ENCODE measurements around the gene USP13. TPM values are rescaled to one million over a fixed set of nuclear protein-coding genes. Genes with fewer than 3 reads are reported as not detected.

The USP13 gene
- total RNA-seq, 3 donors from 2014 or later: 11.4 to 17.3 (median 11.8) TPM

- intact Hi-C loops (cut with DNase I; ENCODE audit: low total_unique reads): no loop called here
- H3K36me3 ChIP-seq: peaks cover 4% of the 10 kb centered on the region
- no peaks in the 10 kb centered on the region for H3K4me1 ChIP-seq
- H3K27ac ChIP-seq: no peak overlapping the region
- no peaks in the 10 kb centered on the region for H3K9me3 ChIP-seq
- no peak overlapping the region for H3K4me3 ChIP-seq
- no peak for DNase-seq (ENCODE audit: low spot score in 2 of 2)
- TF ChIP-seq POLR2A (IDR thresholded peaks at IDR 0.05) (no peak), CTCF (IDR thresholded peaks at IDR 0.05) (peak in 1 of 3 donors; percentile 21)
- H3K27me3 ChIP-seq: no peaks in the 10 kb centered on the region
Observed at GRCh38 chr3:179750720-179751328, 98.0 kb downstream of the USP13 start.

GRCh38 chr3:179760944-179761343 is 108.1 kb downstream of the USP13 start:
- DNase-seq (ENCODE audit: low spot score in 2 of 2): no peak
- intact Hi-C loops (cut with DNase I; ENCODE audit: low total_unique reads): no loop called here
- H3K27ac ChIP-seq: no peak overlapping the region
- TF ChIP-seq POLR2A (IDR thresholded peaks at IDR 0.05) (no peak), CTCF (IDR thresholded peaks at IDR 0.05) (no peak), POLR2AphosphoS5 (IDR thresholded peaks at IDR 0.05) (no peak)
- no peaks in the 10 kb centered on the region for H3K9me3 ChIP-seq
- H3K4me1 ChIP-seq: no peaks in the 10 kb centered on the region
- no peak overlapping the region for H3K4me3 ChIP-seq
- no peaks in the 10 kb centered on the region for H3K27me3 ChIP-seq
- no peaks in the 10 kb centered on the region for H3K36me3 ChIP-seq

- TF ChIP-seq CTCF (IDR thresholded peaks at IDR 0.05): no peak
- H3K36me3 ChIP-seq: no peaks in the 10 kb centered on the region
Observed at GRCh38 chr3:179765396-179765795, 112.6 kb downstream of the USP13 start.

GRCh38 chr3:179766416-179767133 is 113.7 kb downstream of the USP13 start:
- Histone ChIP-seq H3K36me3 (no peaks in the 10 kb centered on the region), H3K4me3 (no peak overlapping the region), H3K27me3 (no peaks in the 10 kb centered on the region), H3K27ac (no peak overlapping the region), H3K4me1 (no peaks in the 10 kb centered on the region), H3K9me3 (no peaks in the 10 kb centered on the region)
- no peak for DNase-seq (ENCODE audit: low spot score in 2 of 2)
- TF ChIP-seq CTCF (IDR thresholded peaks at IDR 0.05): no peak
- TF ChIP-seq POLR2A (IDR thresholded peaks at IDR 0.05): no peak
- intact Hi-C loops (cut with DNase I; ENCODE audit: low total_unique reads): no loop called here

More at GRCh38 chr3:179765396-179765795, 112.6 kb downstream of the USP13 start:
- no peaks in the 10 kb centered on the region for H3K9me3 ChIP-seq
- H3K4me3 ChIP-seq: no peak overlapping the region
- no peak overlapping the region for H3K27ac ChIP-seq
- H3K27me3 ChIP-seq: no peaks in the 10 kb centered on the region
- no peaks in the 10 kb centered on the region for H3K4me1 ChIP-seq
- no peak for DNase-seq (ENCODE audit: low spot score in 2 of 2)
- intact Hi-C loops (cut with DNase I; ENCODE audit: low total_unique reads): no loop called here

- Histone ChIP-seq H3K27me3 (no peaks in the 10 kb centered on the region), H3K36me3 (no peaks in the 10 kb centered on the region), H3K4me3 (no peak overlapping the region), H3K9me3 (no peaks in the 10 kb centered on the region), H3K27ac (no peak overlapping the region), H3K4me1 (no peaks in the 10 kb centered on the region)
- no peak for DNase-seq (ENCODE audit: low spot score in 2 of 2)
- intact Hi-C loops (cut with DNase I; ENCODE audit: low total_unique reads): no loop called here
- TF ChIP-seq POLR2A (IDR thresholded peaks at IDR 0.05): no peak
- TF ChIP-seq CTCF (IDR thresholded peaks at IDR 0.05): no peak
- no peak for TF ChIP-seq POLR2AphosphoS5 (IDR thresholded peaks at IDR 0.05)
Observed at GRCh38 chr3:179768080-179768479, 115.2 kb downstream of the USP13 start.
